Mesendoderm (in vitro differentiated cells): ENCODE measurements around the gene CACNB2.

Experiments used
- DNase-seq: peaks from one replicate; pipeline ENCODE4 v3.0.0; 2013
- H2AK5ac ChIP-seq: 2 replicates; pipeline ENCODE4 v1.6.1; 2013; ENCODE audit warnings: low read length, inconsistent platforms
- H2BK120ac ChIP-seq: 2 replicates; pipeline ENCODE4 v1.6.1; 2013; ENCODE audit warnings: low read depth, mild to moderate bottlenecking, low read length, moderate library complexity, mixed read lengths
- H2BK15ac ChIP-seq: replicated peaks from 2 replicates; pipeline ENCODE4 v1.6.1; 2013; ENCODE audit warnings: low read depth, mild to moderate bottlenecking, moderate library complexity
- H2BK5ac ChIP-seq: 2 replicates; pipeline ENCODE4 v1.6.1; 2013; ENCODE audit warnings: low read length, inconsistent platforms
- H3K18ac ChIP-seq: 2 replicates; pipeline ENCODE4 v1.6.1; 2013; ENCODE audit warnings: mild to moderate bottlenecking, low read length, mixed read lengths
- H3K23ac ChIP-seq: one replicate; pipeline ENCODE4 v1.6.1; 2013; ENCODE audit warnings: low read length
- H3K27ac ChIP-seq: 2 replicates; pipeline ENCODE4 v1.5.1; 2013; ENCODE audit warnings: low read depth, mild to moderate bottlenecking, inconsistent platforms, low read length, moderate library complexity
- H3K27me3 ChIP-seq: 2 replicates; pipeline ENCODE4 v1.6.1; 2013; ENCODE audit warnings: low read length, control low read depth, mild to moderate bottlenecking, inconsistent platforms; ENCODE audit not compliant: insufficient read depth, poor library complexity
- H3K36me3 ChIP-seq: 2 replicates; pipeline ENCODE4 v1.6.1; 2013; ENCODE audit warnings: low read length, inconsistent platforms; ENCODE audit not compliant: control insufficient read depth, insufficient read depth
- H3K4ac ChIP-seq: one replicate; pipeline ENCODE4 v1.6.1; 2013; ENCODE audit warnings: low read depth, mild to moderate bottlenecking, low read length, moderate library complexity
- H3K4me1 ChIP-seq: 2 replicates; pipeline ENCODE4 v1.6.1; 2013; ENCODE audit warnings: low read depth, low read length, inconsistent platforms; ENCODE audit not compliant: control insufficient read depth
- H3K4me2 ChIP-seq: 2 replicates; pipeline ENCODE4 v1.6.1; 2013; ENCODE audit warnings: low read length
- H3K4me3 ChIP-seq: 2 replicates; pipeline ENCODE4 v1.5.1; 2013; ENCODE audit warnings: mild to moderate bottlenecking, low read length
- H3K56ac ChIP-seq: one replicate; pipeline ENCODE4 v1.6.1; 2013; ENCODE audit warnings: low read length
- H3K79me1 ChIP-seq: 2 replicates; pipeline ENCODE4 v1.6.1; 2013; ENCODE audit warnings: low read length, inconsistent platforms
- H3K79me2 ChIP-seq: 2 replicates; pipeline ENCODE4 v1.6.1; 2013; ENCODE audit warnings: mild to moderate bottlenecking, low read length; ENCODE audit not compliant: control insufficient read depth, insufficient read depth
- H3K9ac ChIP-seq: 2 replicates; pipeline ENCODE4 v1.6.1; 2013; ENCODE audit warnings: low read length, inconsistent platforms
- H4K5ac ChIP-seq: one replicate; pipeline ENCODE4 v1.6.1; 2013; ENCODE audit warnings: low read length
- H4K8ac ChIP-seq: one replicate; pipeline ENCODE4 v1.6.1; 2013; ENCODE audit warnings: low read depth, mild to moderate bottlenecking, control low read depth, low read length, moderate library complexity
- WGBS: extraction: QIAGEN DNeasy Blood & Tissue Kit; methylation state at CpG from one replicate; pipeline ENCODE4 v1.1.7; 2013; ENCODE audit warnings: low lambda C conversion rate, missing lambda C conversion rate; ENCODE audit not compliant: insufficient coverage; ENCODE audit errors: extremely low coverage; 5-methylcytosine and 5-hydroxymethylcytosine counted together

Gene CACNB2

GRCh38 chr10:18455086-18455884, 315.1 kb downstream of the CACNB2 start:
- Histone ChIP-seq H3K23ac (no peak overlapping the region), H4K5ac (no peak overlapping the region), H3K79me1 (no peaks in the 10 kb centered on the region), H3K9ac (no peak overlapping the region), H3K4me1 (no peaks in the 10 kb centered on the region), H2AK5ac (no peak overlapping the region), H3K4me3 (no peak overlapping the region), H3K27ac (no peak overlapping the region), H3K56ac (no peak overlapping the region), H3K4ac (no peak overlapping the region), H3K27me3 (no peaks in the 10 kb centered on the region), H4K8ac (no peak overlapping the region), H2BK15ac (no peak overlapping the region), H3K4me2 (no peak overlapping the region), H3K36me3 (no peaks in the 10 kb centered on the region), H3K79me2 (no peaks in the 10 kb centered on the region), H2BK5ac (no peak overlapping the region), H2BK120ac (no peak overlapping the region), H3K18ac (no peak overlapping the region)
- no CpG with 5 or more reads among the region's 1 CpG for WGBS
- DNase-seq, result peak; percentile 30

- no peak for DNase-seq
- no peak overlapping the region for H3K56ac ChIP-seq
- H3K4me2 ChIP-seq, result no peak overlapping the region
- H3K9ac ChIP-seq, result no peak overlapping the region
- H2AK5ac ChIP-seq, result no peak overlapping the region
- no peak overlapping the region for H3K27ac ChIP-seq
- H3K4me1 ChIP-seq, result no peaks in the 10 kb centered on the region
- H2BK15ac ChIP-seq, result no peak overlapping the region
- no peak overlapping the region for H4K8ac ChIP-seq
- no peaks in the 10 kb centered on the region for H3K79me2 ChIP-seq
- no CpG with 5 or more reads among the region's 3 CpGs for WGBS
- H2BK120ac ChIP-seq, result no peak overlapping the region
- no peaks in the 10 kb centered on the region for H3K27me3 ChIP-seq
- H2BK5ac ChIP-seq, result no peak overlapping the region
- no peak overlapping the region for H3K23ac ChIP-seq
- no peaks in the 10 kb centered on the region for H3K79me1 ChIP-seq
- H3K18ac ChIP-seq, result no peak overlapping the region
- H3K36me3 ChIP-seq, result no peaks in the 10 kb centered on the region
- H4K5ac ChIP-seq, result no peak overlapping the region
- no peak overlapping the region for H3K4ac ChIP-seq
- no peak overlapping the region for H3K4me3 ChIP-seq
Observed at GRCh38 chr10:18456984-18457383, 316.8 kb downstream of the CACNB2 start.

GRCh38 chr10:18460032-18460431, 319.8 kb downstream of the CACNB2 start:
- Histone ChIP-seq H2BK15ac (no peak overlapping the region), H3K27ac (no peak overlapping the region), H3K23ac (no peak overlapping the region), H3K27me3 (no peaks in the 10 kb centered on the region), H3K18ac (no peak overlapping the region), H3K9ac (no peak overlapping the region), H3K4me3 (no peak overlapping the region), H3K79me2 (no peaks in the 10 kb centered on the region), H3K4ac (no peak overlapping the region), H3K4me1 (no peaks in the 10 kb centered on the region), H4K5ac (no peak overlapping the region), H3K36me3 (no peaks in the 10 kb centered on the region), H3K79me1 (no peaks in the 10 kb centered on the region), H2BK5ac (no peak overlapping the region), H2BK120ac (no peak overlapping the region), H2AK5ac (no peak overlapping the region), H4K8ac (no peak overlapping the region), H3K56ac (no peak overlapping the region), H3K4me2 (no peak overlapping the region)
- no CpG with 5 or more reads among the region's 2 CpGs for WGBS
- DNase-seq, result no peak

GRCh38 chr10:18463673-18464211, 323.5 kb downstream of the CACNB2 start:
- Histone ChIP-seq H4K8ac (no peak overlapping the region), H3K36me3 (no peaks in the 10 kb centered on the region), H4K5ac (no peak overlapping the region), H2BK5ac (no peak overlapping the region), H3K18ac (no peak overlapping the region), H3K4me2 (no peak overlapping the region), H3K4ac (no peak overlapping the region), H3K23ac (no peak overlapping the region), H2BK120ac (no peak overlapping the region), H3K27me3 (no peaks in the 10 kb centered on the region), H2BK15ac (no peak overlapping the region), H3K4me1 (no peaks in the 10 kb centered on the region), H3K79me1 (no peaks in the 10 kb centered on the region), H3K4me3 (no peak overlapping the region), H3K27ac (no peak overlapping the region), H3K79me2 (no peaks in the 10 kb centered on the region), H2AK5ac (no peak overlapping the region), H3K56ac (no peak overlapping the region), H3K9ac (no peak overlapping the region)
- no peak for DNase-seq
- no CpG with 5 or more reads among the region's 5 CpGs for WGBS

GRCh38 chr10:18469125-18469524, 328.9 kb downstream of the CACNB2 start:
- Histone ChIP-seq H3K36me3 (no peaks in the 10 kb centered on the region), H4K8ac (no peak overlapping the region), H3K79me2 (no peaks in the 10 kb centered on the region), H3K4me2 (no peak overlapping the region), H2BK120ac (no peak overlapping the region), H2BK15ac (no peak overlapping the region), H3K27me3 (no peaks in the 10 kb centered on the region), H3K4ac (no peak overlapping the region), H4K5ac (no peak overlapping the region), H3K23ac (no peak overlapping the region), H3K27ac (no peak overlapping the region), H3K18ac (no peak overlapping the region), H3K56ac (no peak overlapping the region), H3K4me3 (no peak overlapping the region), H3K9ac (no peak overlapping the region), H2BK5ac (no peak overlapping the region), H3K79me1 (no peaks in the 10 kb centered on the region), H3K4me1 (no peaks in the 10 kb centered on the region), H2AK5ac (no peak overlapping the region)
- no peak for DNase-seq
- WGBS, result no CpG with 5 or more reads among the region's 2 CpGs

- no peak overlapping the region for H3K9ac ChIP-seq
- DNase-seq, result peak; percentile 10
- H3K4me3 ChIP-seq, result no peak overlapping the region
Observed at GRCh38 chr10:18472977-18473376, 332.8 kb downstream of the CACNB2 start.

More at GRCh38 chr10:18472977-18473376, 332.8 kb downstream of the CACNB2 start:
- Histone ChIP-seq H3K4ac (no peak overlapping the region), H2BK120ac (no peak overlapping the region), H3K18ac (no peak overlapping the region), H3K4me1 (no peaks in the 10 kb centered on the region), H3K79me1 (no peaks in the 10 kb centered on the region), H2AK5ac (no peak overlapping the region), H3K79me2 (no peaks in the 10 kb centered on the region), H2BK5ac (no peak overlapping the region), H3K4me2 (no peak overlapping the region), H3K27ac (no peak overlapping the region), H4K8ac (no peak overlapping the region), H3K23ac (no peak overlapping the region), H3K56ac (no peak overlapping the region), H3K36me3 (no peaks in the 10 kb centered on the region), H4K5ac (no peak overlapping the region), H2BK15ac (no peak overlapping the region), H3K27me3 (no peaks in the 10 kb centered on the region)
- WGBS, result no CpG with 5 or more reads among the region's 5 CpGs
